GM12872 (cell line): ENCODE results near the gene FAAP20.

Source experiments
- CTCF ChIP-seq: IDR thresholded peaks from 3 replicates; pipeline ENCODE4 v1.5.1; 2011; ENCODE audit warnings: low read depth, mild to moderate bottlenecking, low read length, moderate library complexity; ENCODE audit not compliant: insufficient read depth

The FAAP20 gene

GRCh38 chr1:2187619-2188018, 7.0 kb downstream of the FAAP20 start:
- no peak for TF ChIP-seq CTCF

GRCh38 chr1:2186901-2187300, 7.7 kb downstream of the FAAP20 start:
- no peak for TF ChIP-seq CTCF

- no peak for TF ChIP-seq CTCF
Measured at GRCh38 chr1:2185880-2186855, 8.4 kb downstream of the FAAP20 start.

GRCh38 chr1:2184934-2185333, 9.6 kb downstream of the FAAP20 start:
- no peak for TF ChIP-seq CTCF

- TF ChIP-seq CTCF: no peak
Measured at GRCh38 chr1:2184531-2184930, 10.0 kb downstream of the FAAP20 start.

- no peak for TF ChIP-seq CTCF
Measured at GRCh38 chr1:2183937-2184334, 10.6 kb downstream of the FAAP20 start.

- no peak for TF ChIP-seq CTCF
Measured at GRCh38 chr1:2182376-2182775, 12.2 kb downstream of the FAAP20 start.
